Stimulated activated naive CD4-positive, alpha-beta T cell (primary cell): Measurements from ENCODE around the gene ERF.

ENCODE experiments used
- DNase-seq, 6 experiments: peaks; one replicate each; lab custom pipeline; 2025; lab: John Stamatoyannopoulos, UW

ERF gene

DNA sequence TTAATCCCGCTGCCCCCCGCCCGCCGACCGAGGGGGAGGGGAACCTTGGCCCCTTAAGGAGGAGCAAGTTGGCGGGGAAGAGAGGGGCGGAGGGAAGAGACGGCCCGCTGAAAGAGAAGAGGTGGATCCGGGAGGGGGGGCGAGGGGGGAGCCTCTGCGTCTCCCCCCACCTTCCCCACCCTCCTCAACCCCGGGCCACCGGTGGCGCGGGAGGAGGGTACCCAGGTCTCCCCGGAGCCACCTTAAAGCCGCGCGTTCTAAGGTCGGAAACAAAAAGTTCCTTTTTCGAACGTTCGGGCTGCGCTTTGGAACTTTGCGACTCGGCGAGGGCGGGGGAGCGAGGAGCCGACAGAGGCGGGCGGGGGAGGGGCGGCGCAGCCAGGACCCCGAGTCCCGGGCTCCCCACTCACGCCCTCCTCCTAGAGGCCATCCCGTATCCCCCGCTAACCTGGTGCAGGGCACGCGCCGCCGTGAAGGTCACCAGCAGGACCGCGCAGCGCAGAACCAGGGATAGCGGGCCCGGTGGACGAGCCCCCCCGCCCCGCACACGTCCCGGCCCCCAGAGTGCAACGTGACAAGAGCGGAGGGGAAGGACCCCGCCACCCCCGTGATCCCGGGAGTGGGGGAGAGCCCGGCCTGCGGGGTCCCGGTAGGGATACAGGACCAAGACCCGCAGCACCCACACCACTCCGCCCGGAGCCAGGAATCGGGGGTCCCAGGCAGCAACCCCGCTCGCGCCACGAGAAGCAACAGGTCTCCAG lies 659 bp downstream of the ERF start:
- peak; percentile 74 to 90 (median 81) for DNase-seq

DNA sequence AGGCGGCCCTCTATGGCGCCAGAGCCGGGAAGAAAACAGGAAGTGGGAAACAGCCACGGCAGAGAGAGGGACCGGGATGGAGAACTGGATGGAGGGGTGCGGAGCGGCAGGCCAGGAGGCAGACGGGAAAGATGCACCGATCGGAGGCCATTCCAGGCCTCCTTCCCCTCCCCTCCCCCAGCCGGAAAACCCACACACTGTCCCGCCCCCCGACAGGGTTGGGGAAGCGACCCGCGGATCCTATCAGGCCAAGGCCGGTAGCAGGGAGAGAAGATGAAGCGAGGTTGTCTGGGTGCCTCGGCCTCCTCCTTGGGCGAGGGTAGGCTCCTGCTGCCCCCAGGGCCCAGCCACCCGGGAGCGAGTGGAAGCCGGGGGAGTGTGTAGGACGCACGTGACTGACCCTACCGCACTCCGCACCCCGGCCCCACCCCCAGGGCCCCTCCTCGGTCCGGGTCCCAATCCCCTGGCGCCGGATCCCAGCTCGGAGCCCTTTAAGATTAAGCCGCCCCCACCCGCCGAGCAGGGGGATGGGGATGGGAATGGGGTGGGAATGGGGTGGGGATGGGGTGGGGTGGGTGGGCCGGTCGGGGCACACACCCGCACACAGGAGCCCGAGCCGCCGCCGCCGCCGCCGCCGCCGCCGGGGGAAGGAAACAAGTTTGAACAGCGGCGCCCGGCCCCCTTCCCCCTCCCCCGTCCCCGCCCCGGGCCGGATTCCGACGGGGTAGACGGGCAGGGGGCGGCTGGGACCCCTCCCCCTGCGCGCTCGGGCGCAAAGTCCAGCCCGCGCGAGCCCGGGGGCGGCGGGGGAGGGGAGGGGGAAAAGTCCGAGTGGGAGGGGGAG lies 1.5 kb downstream of the ERF start:
- peak; percentile 54 to 85 (median 76) for DNase-seq

DNA sequence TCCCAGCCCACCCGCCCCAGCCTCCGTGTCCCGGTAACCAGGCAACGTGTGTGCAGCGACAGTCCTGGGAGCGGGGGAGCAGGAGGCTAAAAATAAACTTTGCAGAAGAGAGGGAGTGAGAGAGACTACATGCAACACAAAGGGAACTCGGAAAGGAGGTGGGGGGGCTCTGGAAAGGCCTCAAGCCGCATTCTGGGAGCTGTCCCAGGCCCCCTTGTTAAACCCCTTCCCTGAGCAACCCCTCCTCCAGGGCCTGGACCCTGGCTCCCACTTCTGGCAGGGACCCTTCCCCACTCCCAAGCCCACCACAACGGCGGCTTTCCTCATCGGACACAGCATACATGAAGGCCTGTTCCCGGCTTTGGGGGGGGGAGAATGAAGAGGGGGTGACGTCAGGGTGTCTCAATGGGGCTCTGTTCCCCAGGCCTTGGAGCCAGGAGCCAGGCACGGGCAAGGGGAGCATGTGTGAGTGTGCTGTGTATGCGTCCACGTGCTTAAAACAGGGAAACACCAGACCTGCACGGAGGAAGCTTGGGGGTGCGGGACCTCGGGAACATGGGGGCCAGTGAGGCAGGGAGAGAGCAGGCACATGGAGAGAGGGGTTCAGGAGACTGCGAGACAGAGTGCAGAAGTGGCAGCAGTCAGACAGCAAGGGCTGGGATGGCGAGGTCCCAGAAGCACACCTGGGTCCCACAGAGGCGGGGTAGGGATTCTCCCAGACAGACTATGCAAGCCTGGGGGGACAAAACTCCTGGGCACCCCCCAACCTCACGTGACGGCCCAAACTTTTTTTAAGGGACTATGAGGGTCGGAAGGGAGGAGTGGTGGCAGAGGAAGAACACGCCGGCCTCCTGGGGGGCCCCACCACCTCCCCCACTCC lies 2.3 kb downstream of the ERF start:
- DNase-seq, result peak in 2 of 6 experiments; percentile 9 to 34

DNA sequence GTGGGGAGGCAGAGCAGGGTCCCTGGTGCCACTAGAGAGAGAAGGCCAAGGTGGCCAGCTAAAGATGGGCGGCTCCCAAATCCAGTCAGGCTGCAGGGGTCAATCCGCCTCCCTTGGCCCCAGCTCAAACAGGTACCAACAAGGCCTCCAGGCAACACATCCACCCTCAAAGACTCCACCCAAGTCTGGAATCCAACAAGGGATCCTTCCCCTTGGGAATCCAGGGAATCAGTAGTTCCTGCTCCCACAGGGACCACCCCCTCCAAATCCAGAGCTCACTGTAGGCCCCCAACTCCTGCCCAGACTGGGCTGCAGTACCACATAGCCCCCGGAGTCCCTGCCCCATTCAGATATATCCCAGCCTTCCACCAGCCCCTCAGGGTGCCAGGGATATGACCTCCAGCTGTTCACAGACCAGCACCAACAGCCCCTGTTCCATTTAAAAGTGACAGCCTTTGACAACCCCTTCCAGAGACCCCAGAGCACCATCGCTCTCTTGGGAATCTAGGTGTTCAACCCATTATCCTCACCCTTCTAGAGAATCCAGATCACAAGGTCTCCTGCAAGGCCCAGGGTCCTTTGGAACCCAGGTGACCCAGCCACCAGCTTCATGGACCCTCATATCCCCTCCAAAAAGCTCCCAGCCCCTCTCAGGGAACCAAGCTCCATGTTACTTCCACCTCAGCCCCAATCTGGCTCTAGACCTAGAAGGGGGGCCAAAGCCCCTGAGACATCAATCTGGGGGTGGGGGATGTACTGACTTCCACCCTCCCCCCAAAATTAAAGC lies 3.2 kb downstream of the ERF start:
- no peak for DNase-seq

DNA sequence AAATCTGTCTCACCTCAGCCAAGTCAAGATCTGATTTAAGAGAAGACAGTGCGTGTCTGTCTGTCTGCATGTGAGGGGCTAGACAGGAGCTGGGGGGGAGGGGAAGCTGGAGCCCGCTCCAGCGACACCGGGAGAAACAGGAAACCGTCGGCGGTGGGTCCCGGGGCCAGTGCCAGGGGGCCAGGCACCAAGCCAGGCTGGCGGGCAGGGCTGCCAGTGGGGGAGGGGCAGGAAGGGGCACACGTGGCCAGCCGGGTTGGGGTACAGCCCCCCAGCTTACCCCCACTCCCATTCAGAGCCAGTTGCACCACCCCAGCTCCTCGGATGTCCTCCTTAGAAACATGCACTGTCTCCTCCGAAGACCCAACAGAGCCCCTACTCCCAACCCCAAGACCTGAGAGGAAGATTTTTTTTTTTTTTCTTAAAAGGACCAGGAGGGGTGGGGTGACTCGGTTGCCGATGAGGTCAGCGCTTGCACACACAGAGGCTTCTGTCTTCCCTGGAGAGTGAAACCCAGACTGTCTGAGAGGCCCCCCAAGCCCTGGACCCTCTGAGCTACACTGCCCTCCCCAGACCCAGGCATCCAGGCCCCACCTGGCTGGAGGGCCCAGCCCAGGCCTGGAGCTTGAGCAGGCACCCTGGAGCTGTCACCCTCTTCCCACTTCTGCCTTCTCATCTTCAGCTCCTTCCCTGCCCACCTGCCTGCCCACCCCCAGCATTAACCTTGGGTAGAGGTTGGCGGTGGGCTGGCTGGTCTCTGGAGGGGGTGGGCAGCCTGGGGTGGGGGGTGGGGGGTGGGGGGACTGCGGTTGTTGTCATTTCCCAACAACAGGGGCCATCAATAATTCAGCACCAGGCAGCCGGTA lies 4.0 kb downstream of the ERF start:
- DNase-seq, result no peak

DNA sequence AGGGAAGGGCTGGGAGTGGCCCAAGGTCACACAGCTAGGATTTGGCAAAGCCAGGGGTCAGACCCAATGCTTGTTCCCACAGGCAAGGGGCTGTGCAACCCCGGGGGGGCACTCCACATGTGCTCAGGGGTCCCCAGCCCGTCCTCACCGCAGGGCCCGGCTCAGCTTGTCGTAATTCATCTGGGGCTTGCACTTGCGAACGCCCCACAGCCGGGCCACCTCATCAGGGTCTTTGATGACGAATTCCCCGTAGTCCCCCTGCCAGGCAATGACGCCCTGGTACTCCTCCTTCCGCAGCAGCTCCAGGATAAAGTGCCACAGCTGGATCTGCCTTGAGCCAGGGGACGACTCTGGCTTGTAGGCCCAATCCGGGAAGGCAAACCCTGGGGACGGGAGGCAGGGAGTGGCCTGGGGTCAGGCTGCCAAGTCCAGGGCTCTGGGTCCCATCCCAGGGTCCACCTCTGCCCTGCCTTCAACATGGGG lies 4.7 kb downstream of the ERF start:
- no peak for DNase-seq

DNA sequence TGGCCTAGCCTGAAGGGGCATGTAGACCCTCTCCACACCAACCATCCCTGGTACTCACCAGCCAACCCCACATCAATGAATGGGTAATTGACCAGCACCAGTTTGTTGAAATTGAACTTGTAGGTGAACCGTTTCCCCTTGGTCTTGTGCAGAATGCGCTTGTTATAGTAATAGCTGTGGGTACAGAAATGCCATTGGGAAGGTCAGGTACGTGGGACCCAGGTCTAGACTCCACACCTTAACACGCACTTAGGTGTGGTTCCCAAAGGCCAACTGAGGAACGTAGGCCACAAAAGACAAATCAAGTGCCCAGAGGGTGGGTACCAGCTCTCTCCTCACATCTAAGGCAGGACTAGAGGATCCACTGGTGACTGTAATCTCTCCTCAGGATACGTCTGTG lies 5.2 kb downstream of the ERF start:
- DNase-seq, result no peak

DNA sequence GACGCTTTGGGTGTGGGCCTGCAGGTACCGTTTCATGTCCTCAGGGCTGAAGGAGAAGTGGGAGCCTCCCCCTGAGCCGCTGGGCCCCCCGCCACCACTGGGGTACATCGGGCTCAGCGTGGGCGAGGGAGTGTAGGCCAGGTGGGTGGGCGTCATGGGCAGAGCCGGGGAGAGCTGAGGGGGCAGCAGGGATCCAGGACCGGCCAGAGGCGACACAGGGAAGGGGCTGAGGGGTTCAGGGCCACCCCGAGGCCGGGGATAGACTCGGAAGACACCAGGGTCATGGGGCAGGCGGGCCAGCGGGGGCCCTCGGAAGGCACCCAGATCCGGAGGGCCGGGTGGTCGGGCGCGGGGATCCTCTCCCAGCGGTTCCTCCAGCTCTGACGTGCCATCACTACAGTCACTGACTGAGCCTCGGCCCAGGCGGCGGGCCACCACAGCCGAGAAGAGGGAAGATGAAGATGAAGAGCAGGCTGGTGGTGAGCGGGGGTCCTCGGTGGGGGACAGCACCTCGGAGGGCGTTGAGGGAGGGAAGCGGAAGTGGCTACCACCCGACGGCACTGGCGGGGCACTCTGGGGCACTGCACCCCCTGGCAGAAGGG lies 5.7 kb downstream of the ERF start:
- no peak for DNase-seq

DNA sequence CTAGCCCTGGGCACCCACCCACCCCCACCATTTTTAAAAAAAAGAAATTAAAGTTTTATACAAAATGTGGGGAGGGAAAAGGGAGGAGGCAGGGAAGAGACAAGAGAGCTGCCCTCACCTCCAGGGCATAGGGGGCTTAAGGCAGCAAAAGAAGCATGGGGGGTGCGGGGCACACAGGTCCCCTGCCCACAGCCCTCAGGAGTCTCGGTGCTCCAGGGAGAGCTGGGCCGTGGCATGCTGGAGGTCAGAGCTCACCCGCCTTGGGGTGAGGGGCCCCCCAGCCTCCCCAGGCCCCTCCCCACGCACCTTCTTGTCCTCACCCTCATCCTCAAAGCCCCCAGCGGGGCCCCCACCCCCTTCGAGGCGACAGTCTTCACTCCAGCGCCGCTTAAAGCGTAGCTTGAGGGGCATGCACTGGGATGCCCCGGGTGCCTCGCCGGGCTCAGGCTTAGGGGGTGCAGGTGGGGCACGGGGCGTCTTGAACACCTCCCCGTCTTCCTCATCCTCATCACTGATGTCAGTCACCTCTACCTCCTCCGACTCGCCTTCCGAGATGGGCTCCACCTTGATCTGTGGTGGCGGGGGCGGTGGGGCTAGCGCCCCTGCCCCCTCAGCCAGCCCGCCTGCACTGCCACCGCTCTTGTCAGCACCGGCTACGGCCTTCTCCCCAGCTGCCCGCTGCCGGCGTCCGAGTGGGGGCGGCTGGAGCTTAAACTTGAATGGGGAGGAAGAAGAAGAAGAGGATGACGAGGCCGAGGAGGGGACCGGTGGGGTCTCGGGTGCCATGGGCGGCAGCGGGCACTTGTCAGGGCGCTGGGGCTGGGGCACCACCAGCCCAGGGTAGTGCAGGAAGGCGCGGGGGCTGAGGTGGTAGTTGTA lies 6.4 kb downstream of the ERF start:
- DNase-seq, result no peak

DNA sequence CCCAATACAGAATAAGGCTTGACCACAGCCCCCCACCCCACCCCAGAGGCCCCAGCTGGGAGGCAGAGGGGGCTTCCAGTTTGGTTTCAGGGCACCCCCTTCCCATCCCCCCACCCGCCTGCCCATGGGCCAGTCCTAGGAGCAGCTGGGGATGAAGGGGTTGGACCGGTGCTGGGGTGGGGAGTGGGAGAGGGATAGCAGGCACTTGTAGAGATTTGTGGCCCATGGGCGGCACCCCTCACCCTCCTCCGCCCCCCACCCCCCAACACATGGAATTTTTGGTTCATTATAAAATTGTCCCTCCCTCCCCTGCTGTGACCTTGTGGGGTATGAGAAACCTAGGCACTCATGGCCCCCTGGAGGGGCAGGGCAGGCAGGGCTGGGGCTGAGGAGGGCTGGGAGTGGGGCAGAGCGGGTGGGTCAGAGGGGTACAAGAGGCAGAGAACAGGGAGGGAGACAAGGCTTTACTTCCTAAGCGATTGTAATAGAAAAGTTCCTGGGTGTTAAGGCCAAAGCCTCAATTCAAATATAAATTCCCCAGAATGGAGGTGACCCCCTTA lies 7.2 kb downstream of the ERF start:
- no peak for DNase-seq

DNA sequence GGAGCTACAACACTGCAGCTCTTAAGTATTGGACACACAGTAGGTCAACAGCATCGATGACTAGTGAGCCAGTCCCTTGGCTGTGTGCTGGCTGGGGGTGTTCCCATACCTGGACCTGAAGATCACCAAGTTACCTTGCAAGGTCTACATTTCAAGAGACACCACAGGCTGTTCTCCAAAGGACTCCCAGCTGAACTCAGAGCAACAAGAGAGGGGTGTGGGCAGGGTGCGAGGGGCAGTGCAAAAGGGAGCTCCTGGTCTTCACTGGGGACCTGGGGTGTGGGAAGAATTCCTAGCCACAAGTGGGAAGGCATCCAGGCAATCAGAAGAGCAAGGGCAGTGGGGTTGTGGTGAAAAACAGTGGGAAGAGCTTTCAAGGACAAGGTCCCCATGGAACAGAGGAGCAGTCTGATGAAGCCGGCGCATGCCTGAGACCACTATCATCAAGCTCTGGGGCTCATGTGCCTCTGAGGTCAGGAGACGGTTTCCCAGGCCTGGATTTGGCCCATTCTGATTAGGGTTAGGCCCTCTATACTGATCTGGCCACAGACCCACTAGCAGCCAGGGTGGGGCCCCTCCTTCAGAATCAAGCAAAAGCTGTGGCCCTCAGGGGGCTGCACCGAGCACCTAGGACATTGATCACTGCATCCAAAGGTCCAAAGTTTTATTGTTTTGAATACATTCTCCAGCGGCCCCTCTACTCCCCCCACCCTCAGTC lies 7.8 kb downstream of the ERF start:
- DNase-seq, result peak in 1 of 6 experiments; percentile 3

DNA sequence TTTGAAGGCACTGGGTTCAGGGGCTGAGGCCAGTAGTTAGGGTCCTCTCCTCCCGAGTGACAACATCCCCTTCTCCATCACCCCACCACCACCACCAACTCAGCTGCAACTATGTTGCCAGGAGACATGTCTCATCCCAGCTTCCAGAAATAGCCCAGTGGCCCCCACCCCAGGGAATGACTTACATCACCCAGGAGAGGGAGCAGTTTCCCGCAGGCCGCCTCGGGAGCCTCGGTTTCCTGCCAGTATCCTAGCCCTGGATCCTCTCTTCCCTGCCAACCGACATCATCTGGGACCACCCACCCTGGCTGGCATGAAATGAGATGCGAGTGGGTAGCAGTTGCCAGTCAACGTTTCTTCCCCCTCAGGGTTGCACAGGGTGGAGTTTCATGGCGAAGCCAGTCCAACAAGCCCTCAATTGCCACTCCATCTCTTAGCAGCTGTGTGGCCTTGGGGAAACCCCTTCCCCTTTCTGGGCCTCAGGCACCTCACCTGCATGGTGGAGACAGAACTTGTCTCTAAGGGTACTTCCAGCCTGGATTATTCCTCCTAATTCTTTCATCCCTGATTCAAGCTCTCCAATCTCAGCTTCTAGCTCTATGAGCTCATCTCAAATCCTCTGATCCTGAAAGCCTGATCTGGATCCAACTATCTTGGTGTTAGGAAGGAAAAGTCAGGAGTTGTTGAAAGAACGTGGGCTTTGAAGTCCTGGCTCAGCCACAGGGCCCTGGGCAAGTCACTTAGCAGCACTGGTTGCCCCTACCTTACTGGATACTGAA lies 8.6 kb downstream of the ERF start:
- no peak for DNase-seq

DNA sequence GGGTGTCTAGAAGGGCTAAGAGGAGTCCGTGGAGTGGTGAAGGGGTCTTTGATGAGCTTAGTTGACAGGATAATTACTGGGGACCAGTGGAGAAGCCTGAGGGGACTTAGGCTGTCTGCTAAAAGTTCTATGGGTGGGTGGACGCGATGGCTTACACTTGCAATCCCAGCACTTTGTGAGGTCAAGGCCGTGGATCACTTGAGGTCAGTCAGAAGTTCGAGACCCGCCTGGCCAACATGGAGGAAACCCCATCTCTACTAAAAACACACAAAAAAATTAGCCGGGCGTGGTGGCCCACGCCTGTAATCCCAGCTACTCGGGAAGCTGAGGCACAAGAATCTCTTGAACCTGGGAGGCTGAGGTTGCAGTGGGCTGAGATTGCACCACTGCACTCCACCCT lies 9.7 kb downstream of the ERF start:
- no peak for DNase-seq

DNA sequence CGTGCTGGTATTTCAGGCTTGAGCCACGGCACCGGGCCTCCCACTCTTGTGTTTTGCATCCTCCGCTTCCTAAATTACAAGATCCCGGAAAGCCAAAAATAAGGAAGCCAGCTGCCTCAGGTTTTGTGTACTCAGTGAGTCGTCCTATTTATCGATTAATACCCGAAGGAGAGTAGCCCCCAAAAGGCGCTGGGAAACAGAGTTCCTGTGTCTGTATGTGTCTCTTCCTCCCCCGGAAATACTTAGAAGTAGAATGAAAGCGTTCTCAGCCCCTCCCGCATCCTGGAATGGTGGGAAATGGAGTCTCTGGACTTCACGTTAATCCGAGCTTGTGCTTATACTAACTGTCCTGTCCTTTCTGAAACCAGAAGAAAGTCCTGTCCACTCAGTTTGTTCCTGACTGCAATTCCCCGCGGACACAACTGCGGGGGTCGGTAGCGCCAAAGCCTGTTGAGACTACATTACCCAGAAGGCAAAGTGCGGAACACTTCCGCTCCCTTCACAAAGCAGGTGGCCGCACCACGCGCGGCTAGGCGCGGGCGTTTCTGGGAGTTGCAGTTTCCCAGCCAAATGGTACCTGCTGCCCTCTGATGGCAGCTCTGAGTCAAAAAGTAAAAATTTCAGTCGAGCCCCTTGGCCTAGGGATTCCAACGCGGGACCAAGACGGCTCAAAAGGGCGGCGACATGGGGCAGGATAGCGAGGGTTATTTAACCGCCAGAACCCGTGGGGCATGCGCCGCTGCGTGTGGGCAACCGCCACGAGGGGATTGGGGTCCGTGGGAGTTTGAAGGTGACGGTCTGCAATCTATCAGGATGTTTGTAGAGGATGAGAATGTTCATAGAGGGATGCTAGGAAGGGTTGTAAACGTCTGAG lies 10.3 kb downstream of the ERF start:
- DNase-seq, result peak; percentile 80 to 91 (median 90)

DNA sequence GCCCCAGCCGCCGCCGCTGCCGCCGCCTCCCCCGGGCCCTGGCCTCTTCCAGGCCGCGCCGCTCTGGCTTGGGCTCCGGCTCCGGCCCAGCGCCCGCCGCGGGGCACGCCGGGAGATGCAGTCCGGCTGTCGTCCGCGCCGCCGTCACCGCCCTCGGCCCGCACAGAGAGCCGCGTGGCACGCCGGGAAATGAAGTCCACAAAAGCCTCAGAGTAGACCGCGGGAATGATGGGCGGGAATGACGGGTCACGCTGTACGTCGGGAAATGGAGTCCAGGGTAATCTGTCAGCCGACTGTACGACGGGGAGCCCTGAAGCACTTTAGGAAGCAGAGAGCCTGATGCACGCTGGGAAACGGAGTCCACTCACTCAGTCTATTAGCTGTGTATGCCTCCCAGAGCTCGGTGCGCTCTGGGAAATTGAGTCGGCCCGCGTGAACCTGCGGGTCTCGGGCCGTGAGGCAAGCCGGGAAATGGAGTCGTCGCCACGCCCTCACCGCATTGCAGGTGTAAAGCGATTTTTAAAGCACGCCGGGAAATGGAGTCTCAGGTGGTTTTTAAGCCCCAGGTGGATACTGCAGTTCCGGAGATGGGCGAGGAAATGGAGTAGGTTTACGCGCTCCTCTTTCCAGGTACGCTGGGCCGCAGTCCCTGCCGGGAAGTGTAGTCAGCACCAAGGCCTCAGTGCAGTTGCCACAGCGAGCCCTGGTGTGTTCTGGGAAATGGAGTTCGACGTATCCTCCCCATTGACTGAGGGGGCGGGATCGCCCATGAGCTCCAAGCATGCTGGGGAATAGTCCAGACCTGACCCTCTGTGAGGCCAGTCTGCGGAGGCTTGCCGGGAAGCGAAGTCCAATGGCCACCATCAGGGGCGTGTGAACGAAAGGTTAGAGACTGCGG lies 12.2 kb downstream of the ERF start, which contains the start of gene GSK3A:
Gene GSK3A, minus strand, starts transcription at position 91 of the 898 bp plus-strand sequence. CDS start 137 bp downstream, outside the sequence.
- DNase-seq, result peak; percentile 97 to 99 (median 99)
